Astrocyte (in vitro differentiated cells and primary cell): ENCODE data around the gene KIAA1217.

Experiments
- EZH2 ChIP-seq: IDR thresholded peaks from 2 replicates; pipeline ENCODE4 v1.6.1; 2012; ENCODE audit warnings: mild to moderate bottlenecking, low read length, inconsistent platforms; ENCODE audit not compliant: insufficient read depth
- TF ChIP-seq, protein P1 (sequence below): IDR thresholded peaks from 2 replicates; pipeline ENCODE4 v1.5.1; 2011; ENCODE audit warnings: low read depth, mild to moderate bottlenecking, inconsistent platforms, low read length, moderate library complexity; ENCODE audit not compliant: insufficient read depth

DNA sequence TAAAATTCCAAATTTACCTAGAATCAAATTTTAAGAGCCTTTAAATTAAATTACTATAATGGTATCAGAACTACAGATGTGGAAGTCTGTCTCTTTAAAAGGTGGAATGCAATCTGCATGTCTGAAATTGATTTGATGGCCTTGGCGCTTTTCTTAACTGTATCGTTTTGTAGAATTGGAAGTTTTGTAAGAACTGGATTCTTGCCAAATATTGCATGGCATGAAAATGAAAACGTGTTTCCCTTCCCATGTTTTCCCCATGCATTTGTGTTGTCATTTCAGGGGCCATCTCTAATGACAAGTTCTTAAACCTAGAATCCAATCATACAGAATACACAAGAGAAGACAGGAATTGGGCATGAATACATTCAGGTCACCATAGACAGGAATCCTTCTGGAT, 162.5 kb downstream of the KIAA1217 start:
- TF ChIP-seq, protein P1, sequence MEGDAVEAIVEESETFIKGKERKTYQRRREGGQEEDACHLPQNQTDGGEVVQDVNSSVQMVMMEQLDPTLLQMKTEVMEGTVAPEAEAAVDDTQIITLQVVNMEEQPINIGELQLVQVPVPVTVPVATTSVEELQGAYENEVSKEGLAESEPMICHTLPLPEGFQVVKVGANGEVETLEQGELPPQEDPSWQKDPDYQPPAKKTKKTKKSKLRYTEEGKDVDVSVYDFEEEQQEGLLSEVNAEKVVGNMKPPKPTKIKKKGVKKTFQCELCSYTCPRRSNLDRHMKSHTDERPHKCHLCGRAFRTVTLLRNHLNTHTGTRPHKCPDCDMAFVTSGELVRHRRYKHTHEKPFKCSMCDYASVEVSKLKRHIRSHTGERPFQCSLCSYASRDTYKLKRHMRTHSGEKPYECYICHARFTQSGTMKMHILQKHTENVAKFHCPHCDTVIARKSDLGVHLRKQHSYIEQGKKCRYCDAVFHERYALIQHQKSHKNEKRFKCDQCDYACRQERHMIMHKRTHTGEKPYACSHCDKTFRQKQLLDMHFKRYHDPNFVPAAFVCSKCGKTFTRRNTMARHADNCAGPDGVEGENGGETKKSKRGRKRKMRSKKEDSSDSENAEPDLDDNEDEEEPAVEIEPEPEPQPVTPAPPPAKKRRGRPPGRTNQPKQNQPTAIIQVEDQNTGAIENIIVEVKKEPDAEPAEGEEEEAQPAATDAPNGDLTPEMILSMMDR: no peak
- no peak for TF ChIP-seq EZH2
